NB4 (cell line): ENCODE measurements around the gene TTYH3.

Source experiments
- MAX ChIP-seq: IDR thresholded peaks from 2 replicates; pipeline ENCODE4 v1.6.1; 2011; ENCODE audit warnings: low read depth, low read length
- POLR2A ChIP-seq: IDR thresholded peaks from 2 replicates; pipeline ENCODE4 v1.6.1; 2011; ENCODE audit warnings: mild to moderate bottlenecking; ENCODE audit not compliant: insufficient read length; ENCODE audit errors: extremely low read depth
- TF ChIP-seq, protein P1 (sequence below): IDR thresholded peaks from one replicate; pipeline ENCODE4 v1.5.1; 2012; ENCODE audit warnings: low read depth, low read length

DNA sequence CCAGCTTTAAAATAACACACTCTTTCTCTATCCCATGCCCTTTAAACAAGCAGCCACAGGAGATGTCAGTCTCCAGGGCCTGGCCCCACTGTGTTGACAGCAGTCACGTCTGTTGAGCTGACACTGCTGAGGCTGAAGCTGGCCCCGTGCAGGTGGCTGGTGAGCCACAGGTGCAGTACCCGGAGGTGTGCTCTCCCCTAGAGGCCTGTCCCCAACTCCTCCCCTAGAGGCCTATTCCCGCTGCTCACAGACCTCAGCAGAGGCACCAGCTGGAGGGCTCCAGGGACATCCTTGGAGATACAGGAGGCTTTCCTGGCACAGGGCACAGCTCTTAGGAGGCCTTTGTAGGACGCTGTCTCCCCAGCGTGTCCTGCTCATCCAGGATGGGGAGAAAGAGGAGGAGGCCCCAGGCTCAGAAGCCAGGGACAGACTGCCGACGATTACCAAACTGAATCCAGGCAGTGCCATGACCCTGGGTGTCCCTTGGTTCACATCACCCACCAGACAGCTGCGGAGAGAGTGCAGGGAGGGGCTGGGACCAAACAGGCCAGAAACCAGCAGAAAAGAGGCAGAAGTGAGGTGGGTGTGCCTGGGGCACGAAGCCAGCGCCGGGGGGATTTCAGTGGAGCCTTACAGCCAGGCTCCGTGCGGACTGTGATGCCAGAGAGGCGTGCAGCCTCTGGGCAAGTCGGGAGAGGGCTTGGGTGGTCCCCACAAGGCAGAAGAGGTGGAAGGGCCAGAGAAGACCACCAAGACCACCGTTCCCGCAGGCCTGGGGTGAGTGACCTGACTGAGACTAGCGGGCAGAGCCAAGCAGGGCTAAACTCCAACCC is 18.5 kb upstream of the TTYH3 start:
- TF ChIP-seq, protein P1, sequence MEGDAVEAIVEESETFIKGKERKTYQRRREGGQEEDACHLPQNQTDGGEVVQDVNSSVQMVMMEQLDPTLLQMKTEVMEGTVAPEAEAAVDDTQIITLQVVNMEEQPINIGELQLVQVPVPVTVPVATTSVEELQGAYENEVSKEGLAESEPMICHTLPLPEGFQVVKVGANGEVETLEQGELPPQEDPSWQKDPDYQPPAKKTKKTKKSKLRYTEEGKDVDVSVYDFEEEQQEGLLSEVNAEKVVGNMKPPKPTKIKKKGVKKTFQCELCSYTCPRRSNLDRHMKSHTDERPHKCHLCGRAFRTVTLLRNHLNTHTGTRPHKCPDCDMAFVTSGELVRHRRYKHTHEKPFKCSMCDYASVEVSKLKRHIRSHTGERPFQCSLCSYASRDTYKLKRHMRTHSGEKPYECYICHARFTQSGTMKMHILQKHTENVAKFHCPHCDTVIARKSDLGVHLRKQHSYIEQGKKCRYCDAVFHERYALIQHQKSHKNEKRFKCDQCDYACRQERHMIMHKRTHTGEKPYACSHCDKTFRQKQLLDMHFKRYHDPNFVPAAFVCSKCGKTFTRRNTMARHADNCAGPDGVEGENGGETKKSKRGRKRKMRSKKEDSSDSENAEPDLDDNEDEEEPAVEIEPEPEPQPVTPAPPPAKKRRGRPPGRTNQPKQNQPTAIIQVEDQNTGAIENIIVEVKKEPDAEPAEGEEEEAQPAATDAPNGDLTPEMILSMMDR, result no peak
- no peak for TF ChIP-seq MAX
- TF ChIP-seq POLR2A, result no peak
